Measurements from ENCODE around the gene PDCD10.
A peak's percentile ranks its signal among the peaks of the same experiment; 100 is the strongest.

The PDCD10 gene

GRCh38 chr3:167735233-167736138 lies 794 bp upstream of the PDCD10 start, which contains the start of gene SERPINI1:
Gene SERPINI1 (plus strand): TSS chr3:167735721. CDS start chr3:167789129, 53,408 bp downstream.
- peak; percentile 54 to 79 (median 56) for DNase-seq (ENCODE audit: low read depth in 2 of 3, low spot score in 1 of 3)

- DNase-seq (ENCODE audit: low read depth in 2 of 3, low spot score in 1 of 3) = peak in 1 of 3 donors; percentile 3
These were observed 663 bp downstream of the PDCD10 start for GRCh38 chr3:167733961-167734497.

GRCh38 chr3:167732313-167733065 lies 2.2 kb downstream of the PDCD10 start:
- DNase-seq (ENCODE audit: low read depth in 2 of 3, low spot score in 1 of 3) = no peak

GRCh38 chr3:167731393-167731792 lies 3.3 kb downstream of the PDCD10 start:
- no peak for DNase-seq (ENCODE audit: low read depth in 2 of 3, low spot score in 1 of 3)

GRCh38 chr3:167729591-167729990 lies 5.1 kb downstream of the PDCD10 start:
- no peak for DNase-seq (ENCODE audit: low read depth in 2 of 3, low spot score in 1 of 3)

- DNase-seq (ENCODE audit: low read depth in 2 of 3, low spot score in 1 of 3) = no peak
These were observed 5.9 kb downstream of the PDCD10 start for GRCh38 chr3:167728632-167729323.

GRCh38 chr3:167728176-167728575 lies 6.5 kb downstream of the PDCD10 start:
- DNase-seq (ENCODE audit: low read depth in 2 of 3, low spot score in 1 of 3) = no peak

- no peak for DNase-seq (ENCODE audit: low read depth in 2 of 3, low spot score in 1 of 3)
These were observed 10.8 kb downstream of the PDCD10 start for GRCh38 chr3:167723872-167724271.

GRCh38 chr3:167723025-167723512 lies 11.6 kb downstream of the PDCD10 start:
- DNase-seq (ENCODE audit: low read depth in 2 of 3, low spot score in 1 of 3) = no peak

- no peak for DNase-seq (ENCODE audit: low read depth in 2 of 3, low spot score in 1 of 3)
These were observed 16.1 kb downstream of the PDCD10 start for GRCh38 chr3:167718582-167718981.

GRCh38 chr3:167716920-167717319 lies 17.8 kb downstream of the PDCD10 start:
- DNase-seq (ENCODE audit: low read depth in 2 of 3, low spot score in 1 of 3) = no peak

- DNase-seq (ENCODE audit: low read depth in 2 of 3, low spot score in 1 of 3) = no peak
These were observed 19.8 kb downstream of the PDCD10 start for GRCh38 chr3:167714871-167715270.

- DNase-seq (ENCODE audit: low read depth in 2 of 3, low spot score in 1 of 3) = no peak
These were observed 22.2 kb downstream of the PDCD10 start for GRCh38 chr3:167712445-167712844.

- DNase-seq (ENCODE audit: low read depth in 2 of 3, low spot score in 1 of 3) = no peak
These were observed 23.3 kb downstream of the PDCD10 start for GRCh38 chr3:167711439-167711838.

GRCh38 chr3:167710552-167710951 lies 24.1 kb downstream of the PDCD10 start:
- DNase-seq (ENCODE audit: low read depth in 2 of 3, low spot score in 1 of 3) = no peak

GRCh38 chr3:167709690-167710089 lies 25.0 kb downstream of the PDCD10 start:
- DNase-seq (ENCODE audit: low read depth in 2 of 3, low spot score in 1 of 3) = no peak

GRCh38 chr3:167705840-167706239 lies 28.9 kb downstream of the PDCD10 start:
- DNase-seq (ENCODE audit: low read depth in 2 of 3, low spot score in 1 of 3) = no peak

GRCh38 chr3:167700926-167701325 lies 33.8 kb downstream of the PDCD10 start:
- DNase-seq (ENCODE audit: low read depth in 2 of 3, low spot score in 1 of 3) = no peak

- DNase-seq (ENCODE audit: low read depth in 2 of 3, low spot score in 1 of 3) = no peak
These were observed 34.6 kb downstream of the PDCD10 start for GRCh38 chr3:167700046-167700445.

- DNase-seq (ENCODE audit: low read depth in 2 of 3, low spot score in 1 of 3) = no peak
These were observed 40.6 kb downstream of the PDCD10 start for GRCh38 chr3:167694121-167694520.

- DNase-seq (ENCODE audit: low read depth in 2 of 3, low spot score in 1 of 3) = peak; percentile 17 to 28 (median 27)
These were observed 43.3 kb downstream of the PDCD10 start for GRCh38 chr3:167691366-167691765.
